HG03066 (cell line): Measurements from ENCODE around the gene FBXL17.

Source experiments
- ATAC-seq: cut with Tn5 transposase; IDR thresholded peaks from one replicate; pipeline ENCODE4 v1.9.1; 2021; ENCODE audit warnings: low read depth; ENCODE audit not compliant: unreplicated experiment

Gene FBXL17

DNA sequence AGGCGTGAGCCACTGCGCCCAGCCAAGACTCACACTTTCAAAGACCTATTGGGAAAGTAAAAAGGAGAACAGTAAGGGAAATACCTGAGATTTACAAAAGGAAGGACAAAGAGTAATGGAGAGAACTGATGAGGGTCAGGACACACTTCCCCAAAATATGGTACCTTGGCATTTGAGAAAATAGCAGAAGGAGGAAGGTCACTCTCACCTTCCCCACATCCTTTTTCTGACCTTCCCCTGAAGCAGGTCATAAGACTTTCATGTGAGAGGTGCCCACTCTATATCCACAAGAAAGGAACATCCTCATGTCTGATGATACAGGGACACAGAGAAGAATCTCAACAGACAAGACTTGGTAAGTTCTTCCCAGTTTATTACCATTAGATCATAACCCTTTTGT, 272.8 kb downstream of the FBXL17 start:
- ATAC-seq: no peak

GRCh38 chr5:108104448-108104847, 277.4 kb downstream of the FBXL17 start:
- ATAC-seq: no peak

DNA sequence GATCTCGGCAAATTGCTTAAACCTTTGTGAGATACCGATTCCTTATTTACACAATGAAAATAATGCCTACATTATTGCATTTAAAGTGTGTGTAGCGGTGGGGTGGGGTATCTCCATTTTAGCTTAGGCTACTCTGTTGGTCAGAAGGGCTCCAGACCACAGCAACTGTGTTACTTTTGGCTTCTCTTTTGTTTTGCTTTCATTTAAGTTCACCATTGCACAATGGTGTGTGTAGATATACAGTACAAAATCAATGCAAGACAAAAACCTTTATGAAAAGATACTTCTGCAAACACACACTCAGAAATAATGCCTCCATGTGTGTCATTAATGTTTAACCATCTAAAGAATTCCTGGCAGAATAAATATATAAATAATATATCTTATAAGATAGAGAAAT, 279.4 kb downstream of the FBXL17 start:
- no peak for ATAC-seq

- no peak for ATAC-seq
Observed at GRCh38 chr5:108101821-108102220, 280.1 kb downstream of the FBXL17 start.

DNA sequence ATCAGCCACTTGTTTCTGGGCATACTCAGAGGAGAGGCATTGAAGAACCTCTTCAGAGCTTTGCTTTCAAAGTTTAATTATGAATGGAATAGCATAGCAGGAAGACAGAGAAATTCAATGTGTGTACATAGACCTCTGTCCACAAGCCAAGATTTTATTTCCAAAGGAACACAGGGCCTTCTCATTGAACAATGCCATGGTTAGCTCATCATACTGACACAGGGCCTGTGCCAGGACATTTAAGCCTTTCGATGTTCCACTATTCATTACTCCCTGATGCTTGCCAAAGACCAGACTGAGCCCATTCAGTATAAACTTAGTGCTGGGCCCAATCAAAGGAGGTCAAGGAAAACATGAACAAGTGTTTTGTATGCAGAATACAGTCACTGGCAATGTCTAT, 280.8 kb downstream of the FBXL17 start:
- no peak for ATAC-seq

DNA sequence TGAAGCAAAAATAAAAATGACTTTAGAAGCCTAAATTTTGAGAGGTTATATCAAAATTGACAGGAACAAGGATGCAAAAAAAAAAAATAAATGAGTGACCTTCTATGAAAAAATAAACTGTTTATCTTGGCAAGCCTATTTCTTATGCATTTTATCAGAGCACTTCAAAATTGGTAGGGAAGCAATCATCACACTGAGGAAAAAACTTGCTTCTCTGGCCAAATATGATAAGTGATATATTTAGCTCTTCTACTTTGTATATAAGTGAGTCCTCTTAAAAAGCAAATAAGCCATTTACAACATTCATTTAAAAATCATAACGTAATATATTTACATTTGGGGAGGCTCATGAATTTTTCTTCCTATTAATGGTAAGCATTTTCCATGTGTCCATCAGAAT, 287.1 kb downstream of the FBXL17 start:
- no peak for ATAC-seq

- no peak for ATAC-seq
Observed at GRCh38 chr5:108093186-108093585, 288.7 kb downstream of the FBXL17 start.

DNA sequence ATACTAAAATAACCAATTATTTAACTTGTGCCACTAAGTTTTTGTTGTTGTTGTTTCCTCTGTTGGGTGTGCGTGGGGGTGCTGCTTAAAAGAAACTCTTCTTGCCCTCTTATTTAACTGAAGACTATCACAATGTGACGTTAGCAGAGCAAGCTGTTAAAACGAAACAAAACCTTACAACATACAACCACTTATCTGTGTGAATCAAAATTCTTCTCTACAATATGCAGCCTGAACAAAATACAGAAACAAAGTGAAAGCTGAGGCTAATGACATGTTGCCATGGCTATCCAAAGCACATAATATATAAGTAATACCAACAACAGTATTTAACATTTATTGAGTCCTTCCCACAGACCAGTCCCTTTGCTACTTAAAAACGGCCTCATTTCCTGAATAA, 291.0 kb downstream of the FBXL17 start:
- ATAC-seq: no peak

GRCh38 chr5:108084105-108084504, 297.8 kb downstream of the FBXL17 start:
- ATAC-seq: no peak

- no peak for ATAC-seq
Observed at GRCh38 chr5:108083232-108083631, 298.7 kb downstream of the FBXL17 start.

DNA sequence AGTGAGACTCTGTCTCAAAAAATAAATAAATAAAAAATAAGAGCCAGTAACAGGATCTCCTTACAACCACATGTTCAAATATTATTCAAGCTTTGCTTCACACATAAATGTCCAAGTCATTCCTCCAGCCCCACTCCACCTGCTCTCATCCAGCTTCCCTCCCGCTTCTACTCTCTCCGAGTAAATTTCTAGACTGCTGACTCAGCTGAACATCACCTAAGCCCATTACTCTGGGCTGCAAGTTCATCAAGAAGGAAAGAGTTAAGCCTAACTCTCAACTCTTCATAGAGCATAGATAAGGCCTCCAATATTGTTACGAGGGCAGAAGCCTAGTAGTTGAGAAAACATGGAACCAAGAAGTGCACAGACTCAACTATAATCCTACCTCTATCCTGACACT, 300.2 kb downstream of the FBXL17 start:
- no peak for ATAC-seq

DNA sequence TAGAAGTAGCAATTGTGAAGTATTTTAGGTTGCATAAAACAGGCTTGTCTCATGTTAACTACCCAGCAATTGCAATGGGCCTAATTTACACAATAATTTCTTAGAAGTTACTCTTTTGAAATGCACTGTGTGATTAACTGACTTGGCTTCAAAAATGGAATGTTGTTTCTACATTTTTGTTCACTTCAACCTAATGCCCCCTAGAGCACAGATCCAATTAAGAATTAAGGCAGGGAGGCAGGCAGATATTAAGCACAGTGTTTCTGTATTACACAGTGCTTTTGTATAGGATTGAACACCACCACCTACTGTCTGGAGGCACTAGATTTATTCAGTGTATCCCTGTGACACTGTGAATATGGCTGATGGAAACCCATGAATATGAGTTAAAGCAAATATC, 302.1 kb downstream of the FBXL17 start:
- no peak for ATAC-seq

GRCh38 chr5:108078882-108079281, 303.0 kb downstream of the FBXL17 start:
- no peak for ATAC-seq

DNA sequence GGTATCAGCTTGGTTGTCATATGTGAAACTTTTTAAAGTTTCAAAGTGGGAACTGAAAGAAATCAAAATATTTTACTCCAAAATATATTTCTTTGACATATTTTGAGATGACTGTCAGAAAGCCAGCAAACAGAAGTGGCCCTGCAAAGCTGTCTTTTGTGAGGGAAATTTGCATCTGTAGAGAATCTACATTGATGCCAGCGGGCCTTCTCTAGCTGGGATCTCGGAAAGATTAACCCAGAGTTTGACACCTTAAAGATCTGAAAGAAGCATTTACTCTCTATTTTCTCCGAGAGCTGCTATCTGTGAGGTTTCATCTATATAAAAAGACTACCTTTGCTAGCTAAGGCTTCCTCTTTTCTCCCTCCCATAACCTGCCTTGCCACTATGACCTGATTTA, 303.6 kb downstream of the FBXL17 start:
- no peak for ATAC-seq

GRCh38 chr5:108074626-108075025, 307.3 kb downstream of the FBXL17 start:
- no peak for ATAC-seq

GRCh38 chr5:108064302-108064701, 317.6 kb downstream of the FBXL17 start:
- ATAC-seq: no peak

- ATAC-seq: no peak
Observed at GRCh38 chr5:108061941-108062340, 320.0 kb downstream of the FBXL17 start.

- no peak for ATAC-seq
Observed at GRCh38 chr5:108060340-108060739, 321.6 kb downstream of the FBXL17 start.

GRCh38 chr5:108059334-108059733, 322.6 kb downstream of the FBXL17 start:
- ATAC-seq: no peak

GRCh38 chr5:108054349-108054748, 327.5 kb downstream of the FBXL17 start:
- ATAC-seq: no peak

DNA sequence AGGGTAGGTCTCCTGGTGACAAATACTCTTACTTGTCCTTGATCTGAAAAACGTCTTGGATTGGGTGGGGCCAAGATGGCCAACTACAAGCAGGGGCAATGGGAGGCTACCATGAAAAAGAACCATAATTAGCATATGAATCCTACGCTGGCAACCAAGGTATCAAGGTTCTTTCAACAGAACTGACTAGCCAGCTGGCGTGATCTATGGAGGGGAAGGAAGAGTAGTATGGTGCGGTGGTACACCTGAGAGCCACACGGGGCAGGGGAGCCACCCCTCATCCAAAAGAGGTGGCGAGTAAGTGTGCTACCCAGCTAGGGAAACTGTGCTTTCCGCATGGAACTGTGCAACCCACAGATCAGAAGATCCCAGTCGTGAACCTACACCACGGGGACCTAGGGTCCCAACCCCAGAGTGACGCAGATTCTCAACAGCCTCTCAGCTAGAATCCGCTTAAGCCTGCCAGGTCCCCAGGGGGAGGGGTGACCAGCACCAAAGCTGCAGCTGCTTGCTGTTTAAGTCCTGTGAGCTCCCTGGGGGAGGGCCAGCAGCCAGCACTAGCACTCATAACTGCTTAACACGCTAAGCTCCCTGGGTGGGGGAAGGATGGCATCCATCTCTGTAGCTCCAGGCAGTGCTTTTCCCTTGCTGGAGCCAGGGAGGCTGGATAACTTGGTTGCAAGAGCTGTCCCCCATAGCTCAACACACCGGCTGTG, 334.8 kb downstream of the FBXL17 start:
- no peak for ATAC-seq

DNA sequence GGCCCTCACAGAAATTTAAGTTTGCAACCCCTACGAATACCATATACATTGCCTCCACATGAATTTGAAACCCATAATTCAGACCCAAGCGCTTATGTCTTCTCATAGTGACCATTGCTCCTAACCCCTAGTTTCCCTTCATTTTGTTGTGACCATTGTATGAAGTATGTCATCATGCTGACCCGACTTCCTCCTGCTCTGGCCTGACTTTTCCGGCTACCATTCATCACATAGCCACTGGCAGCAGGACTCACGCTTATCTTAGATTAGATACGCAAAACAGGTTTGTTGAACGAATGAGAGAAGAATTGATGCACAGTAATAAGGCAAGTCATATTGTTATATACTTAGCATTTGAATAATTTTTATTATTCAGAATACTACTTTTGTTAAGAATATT, 345.4 kb downstream of the FBXL17 start:
- ATAC-seq: no peak

DNA sequence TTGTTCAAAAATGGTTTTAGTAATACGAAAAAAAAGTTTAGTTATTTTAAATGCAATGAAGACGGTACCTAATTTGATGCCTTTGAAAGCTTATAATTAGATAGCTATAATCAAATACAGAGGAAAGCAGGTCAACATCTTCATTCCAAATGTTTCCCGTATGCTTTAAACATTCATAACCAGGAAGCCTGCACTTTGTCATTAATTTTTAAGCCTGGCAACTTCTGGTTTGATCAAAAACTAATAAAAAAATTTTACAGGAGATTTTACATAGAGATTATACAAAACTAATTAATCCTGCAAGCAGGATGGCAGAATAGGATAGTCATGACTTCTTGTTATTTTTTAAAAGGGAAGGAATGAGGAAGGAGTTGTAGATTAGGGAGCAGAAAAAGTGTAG, 353.0 kb downstream of the FBXL17 start:
- no peak for ATAC-seq
